HG03139 (cell line): ENCODE results near the gene ANTKMT.

ENCODE experiments used
- ATAC-seq: cut with Tn5 transposase; IDR thresholded peaks from one replicate; pipeline ENCODE4 v1.9.1; 2021; ENCODE audit not compliant: unreplicated experiment

ANTKMT gene, protein sequence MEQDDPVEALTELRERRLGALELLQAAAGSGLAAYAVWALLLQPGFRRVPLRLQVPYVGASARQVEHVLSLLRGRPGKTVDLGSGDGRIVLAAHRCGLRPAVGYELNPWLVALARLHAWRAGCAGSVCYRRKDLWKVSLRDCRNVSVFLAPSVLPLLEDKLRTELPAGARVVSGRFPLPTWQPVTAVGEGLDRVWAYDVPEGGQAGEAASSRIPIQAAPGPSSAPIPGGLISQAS

DNA sequence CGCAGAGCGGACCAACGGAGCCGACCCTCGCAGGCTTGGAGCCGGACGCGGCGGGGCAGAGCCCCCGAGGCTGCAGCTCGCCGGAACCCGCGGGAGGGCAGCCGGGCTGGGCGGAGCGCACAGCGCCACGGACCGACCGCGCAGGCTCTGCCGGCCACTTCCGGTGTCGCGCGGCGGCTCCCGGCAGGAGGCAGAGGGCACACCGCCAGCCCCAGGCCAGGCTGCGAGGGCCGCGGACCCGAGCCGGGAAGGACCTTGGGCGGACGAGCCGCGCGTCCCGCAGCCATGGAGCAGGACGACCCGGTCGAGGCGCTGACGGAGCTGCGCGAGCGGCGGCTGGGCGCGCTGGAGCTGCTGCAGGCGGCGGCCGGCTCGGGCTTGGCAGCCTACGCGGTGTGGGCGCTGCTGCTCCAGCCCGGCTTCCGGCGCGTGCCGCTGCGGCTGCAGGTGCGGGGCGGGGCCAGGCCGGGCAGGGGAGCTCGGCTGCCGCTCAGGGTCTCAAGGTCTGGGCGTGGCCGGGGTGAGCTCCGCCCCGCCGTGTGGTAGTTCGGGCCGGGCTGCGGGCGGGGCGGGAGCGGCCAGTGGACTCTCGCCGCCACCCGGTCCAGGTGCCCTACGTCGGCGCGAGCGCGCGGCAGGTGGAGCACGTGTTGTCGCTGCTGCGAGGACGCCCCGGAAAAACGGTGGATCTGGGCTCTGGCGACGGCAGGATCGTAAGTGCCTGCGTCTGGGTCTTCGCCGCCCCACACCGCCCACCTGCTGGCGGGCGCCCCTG, at the start of gene ANTKMT:
Gene ANTKMT (plus strand): TSS at position 157 of the 775 bp plus-strand sequence. CDS start 129 bp downstream, at position 286.
- peak; percentile 57 for ATAC-seq

GRCh38 chr16:671353-672131, 49.4 kb upstream of the ANTKMT start:
- ATAC-seq, result no peak

GRCh38 chr16:672371-672770, 48.6 kb upstream of the ANTKMT start:
- no peak for ATAC-seq

- no peak for ATAC-seq
Measured at GRCh38 chr16:672851-673250, 48.1 kb upstream of the ANTKMT start.

DNA sequence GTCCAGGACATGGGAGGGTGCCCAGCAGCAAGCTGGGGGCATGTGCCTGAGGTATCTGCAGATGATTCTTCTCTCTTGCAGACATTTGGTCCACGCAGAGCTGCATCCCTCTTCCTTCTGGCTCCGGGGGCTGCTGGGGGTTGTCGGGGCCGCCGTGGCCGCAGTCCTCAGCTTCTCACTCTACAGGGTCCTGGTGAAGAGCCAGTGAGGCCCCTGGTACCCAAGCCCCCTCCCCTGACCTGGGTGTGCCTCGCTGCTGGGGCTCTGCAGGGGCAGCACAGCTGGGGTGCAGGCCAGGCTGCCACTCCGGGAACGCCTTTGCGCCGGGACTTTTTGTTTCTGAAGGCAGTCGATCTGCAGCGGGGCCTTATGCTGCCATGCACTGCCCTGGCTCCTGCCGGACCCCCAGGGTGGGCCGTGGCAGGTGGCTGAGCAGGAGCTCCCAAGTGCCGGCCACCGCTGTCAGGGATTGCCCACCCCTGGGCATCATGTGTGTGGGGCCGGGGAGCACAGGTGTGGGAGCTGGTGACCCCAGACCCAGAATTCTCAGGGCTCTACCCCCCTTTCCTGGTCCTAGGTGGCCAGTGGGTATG, 47.5 kb upstream of the ANTKMT start:
- no peak for ATAC-seq

GRCh38 chr16:674214-674881, 46.6 kb upstream of the ANTKMT start:
- ATAC-seq, result no peak

DNA sequence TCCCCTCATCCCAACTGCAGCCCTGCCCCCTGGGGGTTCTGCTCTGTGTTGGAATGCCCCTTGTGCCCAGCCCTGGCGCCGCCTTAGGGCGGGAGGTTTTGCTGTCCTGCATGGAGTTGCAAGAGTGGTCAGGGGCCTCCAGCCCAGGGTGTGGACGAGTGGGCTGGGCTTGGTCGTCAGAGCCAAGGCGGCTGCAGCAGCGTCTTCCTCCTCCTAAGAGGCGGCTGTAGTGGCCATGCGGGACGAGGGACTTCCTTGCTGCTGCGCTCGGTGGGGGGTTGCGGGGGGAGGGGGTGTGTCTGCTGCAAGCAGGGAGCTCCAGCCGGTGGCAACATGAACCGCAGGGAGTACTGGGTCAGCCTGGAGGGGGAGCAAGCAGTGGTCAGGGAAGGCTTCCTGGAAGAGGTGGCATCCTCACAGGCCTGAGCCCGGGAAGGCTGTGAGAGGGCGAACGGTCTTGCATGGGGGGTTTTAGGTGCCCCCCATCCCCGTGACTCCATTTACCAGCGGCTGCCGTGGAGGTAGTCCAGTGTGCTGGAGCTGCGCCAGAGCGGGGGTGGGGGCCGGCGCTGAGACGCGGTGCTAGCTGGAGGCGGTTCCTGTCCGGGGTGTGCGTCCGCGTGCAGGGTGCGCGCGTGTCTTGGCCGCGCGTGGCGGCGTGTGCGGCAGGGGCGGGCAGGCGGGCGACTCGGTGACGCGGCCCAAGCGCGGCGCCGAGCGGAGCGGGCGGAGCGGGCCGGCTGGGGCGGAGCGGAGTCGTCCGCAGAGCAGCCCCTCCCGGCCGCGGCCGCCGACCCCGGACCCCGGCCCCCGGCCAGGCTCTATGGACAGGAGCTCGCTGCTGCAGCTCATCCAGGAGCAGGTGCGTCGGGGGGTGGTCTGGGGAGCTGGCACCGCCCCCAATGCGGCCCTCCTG, 45.7 kb upstream of the ANTKMT start, which contains the start of gene RHBDL1:
Gene RHBDL1 (plus strand): TSS at position 704 of the 916 bp plus-strand sequence. CDS start 120 bp downstream, at position 824.
- no peak for ATAC-seq

DNA sequence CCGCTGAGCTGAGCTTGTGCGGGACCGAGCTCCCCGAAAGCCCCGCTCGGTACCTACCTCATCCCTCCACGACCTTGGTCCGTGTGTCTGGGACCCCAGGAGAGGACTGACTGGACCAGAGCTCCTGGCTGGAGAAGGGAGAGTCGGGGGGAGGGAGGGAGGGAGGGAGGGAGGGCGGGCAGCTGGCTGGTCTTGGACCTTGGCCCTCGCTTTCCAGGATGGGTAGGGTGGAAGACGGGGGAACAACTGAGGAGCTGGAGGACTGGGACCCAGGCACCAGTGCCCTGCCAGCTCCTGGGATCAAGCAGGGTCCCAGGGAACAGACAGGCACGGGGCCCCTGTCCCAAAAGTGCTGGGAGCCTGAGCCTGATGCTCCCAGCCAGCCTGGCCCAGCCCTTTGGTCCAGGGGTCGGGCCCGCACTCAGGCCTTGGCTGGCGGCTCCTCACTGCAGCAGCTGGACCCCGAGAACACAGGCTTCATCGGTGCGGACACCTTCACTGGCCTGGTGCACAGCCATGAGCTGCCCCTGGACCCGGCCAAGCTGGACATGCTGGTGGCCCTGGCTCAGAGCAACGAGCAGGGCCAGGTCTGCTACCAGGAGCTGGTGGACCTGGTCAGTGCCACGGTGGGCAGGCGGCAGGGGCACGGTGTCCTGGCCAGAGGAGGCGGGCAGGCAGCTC, 44.9 kb upstream of the ANTKMT start:
- no peak for ATAC-seq

DNA sequence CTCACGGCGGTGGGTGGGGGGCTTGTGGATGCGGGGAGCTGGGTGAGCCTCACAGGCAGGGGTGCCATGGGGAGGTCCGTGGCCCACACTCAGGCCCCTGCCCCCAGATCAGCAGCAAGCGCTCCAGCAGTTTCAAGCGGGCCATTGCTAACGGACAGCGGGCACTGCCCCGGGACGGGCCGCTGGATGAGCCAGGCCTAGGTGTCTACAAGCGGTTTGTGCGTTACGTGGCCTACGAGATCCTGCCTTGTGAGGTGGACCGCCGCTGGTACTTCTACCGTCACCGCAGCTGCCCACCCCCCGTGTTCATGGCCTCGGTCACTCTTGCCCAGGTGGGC, 44.4 kb upstream of the ANTKMT start:
- ATAC-seq, result no peak

- ATAC-seq, result no peak
Measured at GRCh38 chr16:676913-677312, 44.0 kb upstream of the ANTKMT start.

- ATAC-seq, result no peak
Measured at GRCh38 chr16:677316-678190, 43.4 kb upstream of the ANTKMT start.

DNA sequence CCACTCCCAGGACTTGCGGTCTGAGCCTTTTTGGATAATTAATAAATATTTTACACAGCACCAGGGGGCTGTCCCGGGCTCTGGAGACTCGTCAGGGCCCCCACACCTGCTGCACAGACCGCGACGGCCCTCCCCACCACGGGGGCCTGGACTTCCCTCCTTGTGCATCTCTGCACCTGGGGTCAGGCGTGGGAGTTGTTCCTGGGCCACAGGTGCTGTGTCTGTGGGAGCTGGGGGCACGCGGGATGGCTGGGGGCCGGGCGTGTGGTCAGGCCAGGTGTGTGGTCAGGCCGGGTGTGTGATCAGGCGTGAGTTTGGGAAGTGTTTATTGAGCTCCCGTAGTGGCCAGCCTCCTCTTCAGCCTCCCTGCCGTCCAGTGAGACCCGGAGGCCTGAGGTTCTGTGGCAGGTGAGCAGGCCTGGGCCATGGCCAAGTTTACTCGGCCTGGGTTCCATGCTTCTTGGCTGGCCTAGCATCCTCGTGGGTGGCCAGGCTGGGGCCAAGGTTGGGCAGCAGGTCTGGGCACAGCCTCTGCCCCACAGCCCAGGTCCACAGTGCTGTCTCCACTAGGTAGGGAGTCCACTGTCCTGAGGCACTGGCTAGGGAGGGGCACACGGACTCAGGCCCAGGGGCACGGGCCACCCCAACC, 42.6 kb upstream of the ANTKMT start:
- no peak for ATAC-seq

GRCh38 chr16:678858-679813, 41.8 kb upstream of the ANTKMT start:
- no peak for ATAC-seq

DNA sequence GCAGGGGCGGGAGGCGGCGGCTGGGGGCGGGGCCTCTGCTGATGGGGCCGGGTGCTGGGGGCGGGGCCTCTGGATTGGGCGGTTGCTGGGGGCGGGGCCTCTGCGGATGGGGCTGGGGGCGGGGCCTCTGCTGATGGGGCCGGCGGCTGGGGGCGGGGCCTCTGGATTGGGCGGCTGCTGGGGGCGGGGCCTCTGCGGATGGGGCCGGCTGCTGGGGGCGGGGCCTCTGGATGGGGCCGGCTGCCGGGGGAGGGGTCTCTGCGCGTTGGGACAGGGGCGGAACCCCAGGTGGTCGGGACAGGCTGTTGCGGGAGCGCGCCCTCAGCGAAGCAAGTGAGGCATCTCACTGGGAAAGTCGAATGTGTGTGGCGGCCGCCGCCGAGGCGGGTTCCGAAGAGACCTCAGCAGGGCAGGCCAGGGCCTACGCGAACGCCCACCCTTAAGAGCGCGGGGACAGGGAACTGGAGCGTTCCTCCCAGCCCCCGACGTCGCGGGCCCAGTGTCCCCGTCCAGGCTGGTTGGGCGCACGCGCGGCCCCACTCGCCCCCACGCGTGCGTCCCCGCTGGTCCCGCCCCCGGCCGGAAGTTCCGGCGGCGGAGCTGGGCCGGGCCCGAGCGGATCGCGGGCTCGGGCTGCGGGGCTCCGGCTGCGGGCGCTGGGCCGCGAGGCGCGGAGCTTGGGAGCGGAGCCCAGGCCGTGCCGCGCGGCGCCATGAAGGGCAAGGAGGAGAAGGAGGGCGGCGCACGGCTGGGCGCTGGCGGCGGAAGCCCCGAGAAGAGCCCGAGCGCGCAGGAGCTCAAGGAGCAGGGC, 40.9 kb upstream of the ANTKMT start, which contains the start of gene STUB1:
Gene STUB1 (plus strand): TSS at position 597 of the 811 bp plus-strand sequence. CDS start 116 bp downstream, at position 713.
- no peak for ATAC-seq

DNA sequence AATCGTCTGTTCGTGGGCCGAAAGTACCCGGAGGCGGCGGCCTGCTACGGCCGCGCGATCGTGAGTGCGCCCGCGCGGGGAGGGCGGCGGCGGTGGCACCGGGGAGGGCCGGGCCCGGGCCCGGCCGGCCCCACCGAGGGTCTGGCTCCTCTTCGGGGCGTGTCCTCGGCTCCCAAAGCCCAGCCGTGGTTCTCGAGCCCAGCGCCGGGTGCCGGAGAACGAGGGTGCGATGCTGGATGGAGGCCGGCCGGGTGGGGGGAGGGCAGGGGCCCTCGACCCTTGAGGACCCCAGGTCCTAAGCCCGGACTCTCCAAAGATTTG, 40.4 kb upstream of the ANTKMT start:
- ATAC-seq, result no peak
